A673 (cell line): ENCODE data around the gene DCANP1. TPM values are rescaled to one million over a fixed set of nuclear protein-coding genes. Genes with fewer than 3 reads are reported as not detected.

Experiments
- BruUV-seq: library from RNA; stranded (reverse); fragments of 400-500 nt; replicated peaks from 2 replicates; lab custom pipeline; 2021; lab: Mats Ljungman, UMichigan
- CTCF ChIA-PET: fragments of 300-600 bp; sonication (Branson Sonifier 250); formaldehyde crosslinking; loops from one replicate; lab custom pipeline; 2022; ENCODE audit warnings: antibody characterized with exemption; lab: Charles Lee
- POLR2A ChIA-PET: fragments of 300-600 bp; sonication (Branson Sonifier 250); formaldehyde crosslinking; loops from one replicate; lab custom pipeline; 2022; ENCODE audit warnings: antibody characterized with exemption; ENCODE audit not compliant: low non-redundant PET; lab: Charles Lee
- DNase-seq: peaks from one replicate; pipeline ENCODE4 v3.0.0-alpha.2; 2015; ENCODE audit warnings: low spot score
- H3K27ac ChIP-seq: fragments of 200-600 bp; sonication (generic); 2 replicates; pipeline ENCODE4 v1.5.1; 2016; ENCODE audit warnings: mixed run types, low read depth, mild to moderate bottlenecking, mixed read lengths, antibody characterized with exemption, low read length; ENCODE audit not compliant: poor library complexity, severe bottlenecking
- H3K27me3 ChIP-seq: fragments of 200-600 bp; sonication (generic); replicated peaks from 2 replicates; pipeline ENCODE4 v1.6.1; 2017; ENCODE audit warnings: mixed run types, low read depth, mild to moderate bottlenecking, mixed read lengths, antibody characterized with exemption, low read length; ENCODE audit not compliant: insufficient read depth, poor library complexity
- H3K36me3 ChIP-seq: fragments of 200-600 bp; sonication (generic); 2 replicates; pipeline ENCODE4 v1.6.1; 2016; ENCODE audit warnings: mixed run types, mild to moderate bottlenecking, mixed read lengths, antibody characterized with exemption, low read length; ENCODE audit not compliant: insufficient read depth, poor library complexity, severe bottlenecking
- H3K4me1 ChIP-seq: fragments of 200-600 bp; sonication (generic); 2 replicates; pipeline ENCODE4 v1.6.1; 2017; ENCODE audit warnings: mixed run types, mild to moderate bottlenecking, mixed read lengths, antibody characterized with exemption, low read length; ENCODE audit not compliant: insufficient read depth, poor library complexity, severe bottlenecking
- H3K4me3 ChIP-seq: fragments of 200-600 bp; sonication (generic); 2 replicates; pipeline ENCODE4 v1.5.1; 2016; ENCODE audit warnings: low read depth, mixed run types, mild to moderate bottlenecking, mixed read lengths, low read length; ENCODE audit not compliant: poor library complexity, severe bottlenecking
- H3K9me3 ChIP-seq: fragments of 200-600 bp; sonication (generic); 2 replicates; pipeline ENCODE4 v1.6.1; 2016; ENCODE audit warnings: mixed run types, low read depth, mild to moderate bottlenecking, mixed read lengths, antibody characterized with exemption, low read length; ENCODE audit not compliant: poor library complexity, severe bottlenecking
- CTCF ChIP-seq: fragments of 300-800, 200-600 bp; sonication (generic); conservative IDR thresholded peaks from 2 replicates; pipeline ENCODE4 v1.5.1; 2017; ENCODE audit warnings: low read depth, mild to moderate bottlenecking, antibody characterized with exemption, low read length, moderate library complexity, mixed read lengths
- EZH2 ChIP-seq: fragments of 200-600 bp; sonication (generic); IDR thresholded peaks from 2 replicates; pipeline ENCODE4 v1.6.1; 2017; ENCODE audit warnings: borderline replicate concordance, low read depth, mild to moderate bottlenecking, mixed read lengths, antibody characterized with exemption, low read length; ENCODE audit not compliant: poor library complexity, severe bottlenecking
- intact Hi-C: fragments of 100-400 bp; cut with micrococcal nuclease; formaldehyde crosslinking; loops from one replicate; pipeline ENCODE4 v1.10.0; 2022; ENCODE audit not compliant: unreplicated experiment
- total RNA-seq: library from RNA; stranded (reverse); gene quantifications from 2 replicates; pipeline ENCODE4 v1.2.3, GENCODE V29; 2021

Gene DCANP1
- total RNA-seq, 1 experiment from 2014 or later = not detected

- DNase-seq = peak; percentile 63
- H3K27me3 ChIP-seq = no peaks in the 10 kb centered on the region
- H3K4me3 ChIP-seq = peak overlapping the region; percentile 98
- intact Hi-C loops = no loop called here
- H3K27ac ChIP-seq = peak overlapping the region; percentile 94
- no peaks in the 10 kb centered on the region for H3K36me3 ChIP-seq
- CTCF ChIA-PET = no interaction called here
- H3K4me1 ChIP-seq = peaks cover 23% of the 10 kb centered on the region
- H3K9me3 ChIP-seq = no peaks in the 10 kb centered on the region
- POLR2A ChIA-PET = no interaction called here
- TF ChIP-seq CTCF (no peak), EZH2 (no peak)
- no TSS peak for BruUV-seq
Observed at GRCh38 chr5:135398160-135398854, 48.8 kb downstream of the DCANP1 start.

- no peak for DNase-seq
- H3K27me3 ChIP-seq = no peaks in the 10 kb centered on the region
- peaks cover 23% of the 10 kb centered on the region for H3K4me1 ChIP-seq
- ChIA-PET POLR2A (no interaction called here), CTCF (no interaction called here)
- H3K4me3 ChIP-seq = peak overlapping the region; percentile 98
- intact Hi-C loops = no loop called here
- TF ChIP-seq EZH2 = no peak
- no peak for TF ChIP-seq CTCF
- no TSS peak for BruUV-seq
- no peaks in the 10 kb centered on the region for H3K9me3 ChIP-seq
- H3K27ac ChIP-seq = no peak overlapping the region
- peaks cover 6% of the 10 kb centered on the region for H3K36me3 ChIP-seq
Observed at GRCh38 chr5:135397084-135397483, 50.1 kb downstream of the DCANP1 start.

GRCh38 chr5:135396459-135397055 lies 50.6 kb downstream of the DCANP1 start:
- H3K9me3 ChIP-seq = no peaks in the 10 kb centered on the region
- BruUV-seq = no TSS peak
- no peaks in the 10 kb centered on the region for H3K27me3 ChIP-seq
- POLR2A ChIA-PET = interaction anchor here (0.7 kb wide), 1 partner anchor 10 kb away, joined by 3 read pairs; no protein-coding TSS in a partner anchor
- TF ChIP-seq CTCF (no peak), EZH2 (no peak)
- DNase-seq = no peak
- H3K27ac ChIP-seq = no peak overlapping the region
- H3K4me1 ChIP-seq = peaks cover 23% of the 10 kb centered on the region
- peaks cover 6% of the 10 kb centered on the region for H3K36me3 ChIP-seq
- intact Hi-C loops = no loop called here
- CTCF ChIA-PET = no interaction called here
- no peak overlapping the region for H3K4me3 ChIP-seq
